ENCODE measurements around the gene ADAMTS17.

Gene ADAMTS17

GRCh38 chr15:100229181-100230163 is 112.3 kb downstream of the ADAMTS17 start:
- TF ChIP-seq, protein P1, sequence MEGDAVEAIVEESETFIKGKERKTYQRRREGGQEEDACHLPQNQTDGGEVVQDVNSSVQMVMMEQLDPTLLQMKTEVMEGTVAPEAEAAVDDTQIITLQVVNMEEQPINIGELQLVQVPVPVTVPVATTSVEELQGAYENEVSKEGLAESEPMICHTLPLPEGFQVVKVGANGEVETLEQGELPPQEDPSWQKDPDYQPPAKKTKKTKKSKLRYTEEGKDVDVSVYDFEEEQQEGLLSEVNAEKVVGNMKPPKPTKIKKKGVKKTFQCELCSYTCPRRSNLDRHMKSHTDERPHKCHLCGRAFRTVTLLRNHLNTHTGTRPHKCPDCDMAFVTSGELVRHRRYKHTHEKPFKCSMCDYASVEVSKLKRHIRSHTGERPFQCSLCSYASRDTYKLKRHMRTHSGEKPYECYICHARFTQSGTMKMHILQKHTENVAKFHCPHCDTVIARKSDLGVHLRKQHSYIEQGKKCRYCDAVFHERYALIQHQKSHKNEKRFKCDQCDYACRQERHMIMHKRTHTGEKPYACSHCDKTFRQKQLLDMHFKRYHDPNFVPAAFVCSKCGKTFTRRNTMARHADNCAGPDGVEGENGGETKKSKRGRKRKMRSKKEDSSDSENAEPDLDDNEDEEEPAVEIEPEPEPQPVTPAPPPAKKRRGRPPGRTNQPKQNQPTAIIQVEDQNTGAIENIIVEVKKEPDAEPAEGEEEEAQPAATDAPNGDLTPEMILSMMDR (conservative IDR thresholded peaks at IDR 0.05): no peak
- TF ChIP-seq ZFX (IDR thresholded peaks at IDR 0.05): no peak
- H3K27ac ChIP-seq: no peak overlapping the region

DNA sequence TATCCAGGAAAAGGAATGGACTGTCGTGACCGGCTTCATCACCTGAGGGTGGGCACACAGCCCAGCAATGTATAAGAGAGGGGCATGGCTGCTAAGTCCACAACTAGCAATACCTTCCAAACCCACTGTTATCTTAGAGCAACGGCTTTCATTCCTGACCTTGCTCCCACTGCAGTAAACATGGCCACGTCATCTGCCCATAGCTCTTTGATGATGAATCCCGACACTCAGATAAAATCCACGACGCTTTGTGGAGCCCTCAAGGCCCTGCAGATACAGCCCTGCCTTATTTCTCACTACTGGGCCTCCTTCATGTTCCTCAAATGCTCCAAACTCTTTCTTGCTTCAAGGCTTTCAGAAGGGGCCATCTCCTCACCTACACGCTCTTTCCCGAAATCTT is 114.0 kb downstream of the ADAMTS17 start:
- H3K27ac ChIP-seq: no peak overlapping the region
- TF ChIP-seq, protein P1 (conservative IDR thresholded peaks at IDR 0.05): no peak
- TF ChIP-seq ZFX (IDR thresholded peaks at IDR 0.05): no peak

- TF ChIP-seq, protein P1 (conservative IDR thresholded peaks at IDR 0.05): no peak
- H3K27ac ChIP-seq: no peak overlapping the region
These were observed 115.7 kb downstream of the ADAMTS17 start for GRCh38 chr15:100226107-100226506.

- no peak overlapping the region for H3K27ac ChIP-seq
- TF ChIP-seq, protein P1 (conservative IDR thresholded peaks at IDR 0.05): no peak
These were observed 117.3 kb downstream of the ADAMTS17 start for GRCh38 chr15:100224206-100225185.

- no peak for TF ChIP-seq ZFX (IDR thresholded peaks at IDR 0.05)
- TF ChIP-seq, protein P1 (conservative IDR thresholded peaks at IDR 0.05): no peak
- no peak overlapping the region for H3K27ac ChIP-seq
These were observed 119.4 kb downstream of the ADAMTS17 start for GRCh38 chr15:100222349-100222715.

DNA sequence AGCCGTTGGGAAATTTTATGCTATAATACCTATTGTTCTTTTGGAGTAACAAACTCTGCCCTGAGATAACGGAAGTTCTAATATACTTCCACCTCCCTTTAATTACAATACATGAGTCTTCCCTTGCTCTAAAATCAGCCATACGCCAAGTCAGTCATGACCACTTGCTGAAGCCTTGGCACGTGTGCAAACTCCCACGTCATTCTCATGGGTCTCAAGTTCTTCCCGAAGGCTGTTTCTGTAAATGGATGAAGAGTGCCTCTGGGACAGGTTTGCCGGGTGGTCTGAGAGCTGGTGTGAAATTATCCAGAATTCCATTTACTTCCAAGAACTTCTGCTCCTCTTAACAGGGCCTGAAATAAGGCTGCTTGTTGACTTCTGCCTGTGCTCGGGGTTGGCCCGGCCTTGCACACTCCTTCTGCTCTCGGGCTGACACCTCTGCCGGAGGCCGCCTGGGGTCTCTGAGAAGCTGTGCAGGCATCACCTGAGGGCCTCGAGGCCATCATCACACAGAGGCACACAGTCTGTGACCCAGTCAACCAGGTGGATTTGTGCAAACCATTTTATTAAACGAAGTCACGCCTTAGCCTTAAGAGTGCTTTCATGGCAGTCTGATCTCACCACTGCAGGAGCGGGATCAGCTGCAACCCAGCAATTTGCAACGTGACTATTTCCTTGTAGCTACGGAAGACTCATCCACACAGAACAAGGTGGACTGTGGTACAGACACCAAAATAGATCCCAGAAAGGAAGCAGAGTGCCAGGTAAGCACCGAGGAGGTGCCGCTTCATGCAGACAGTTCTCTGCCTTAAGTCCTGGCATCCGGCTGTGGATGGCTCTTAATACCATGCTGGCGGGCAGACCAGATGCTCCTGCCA is 120.1 kb downstream of the ADAMTS17 start:
- no peak overlapping the region for H3K27ac ChIP-seq
- TF ChIP-seq ZFX (IDR thresholded peaks at IDR 0.05): no peak
- TF ChIP-seq, protein P1 (conservative IDR thresholded peaks at IDR 0.05): no peak
